ENCODE measurements around the gene SELENOF.
"Not testable (repeated sequence)": the region's sequence is repeated elsewhere in the genome, so short reads cannot be mapped to it uniquely, and the experiment has no call there.

Gene SELENOF

DNA sequence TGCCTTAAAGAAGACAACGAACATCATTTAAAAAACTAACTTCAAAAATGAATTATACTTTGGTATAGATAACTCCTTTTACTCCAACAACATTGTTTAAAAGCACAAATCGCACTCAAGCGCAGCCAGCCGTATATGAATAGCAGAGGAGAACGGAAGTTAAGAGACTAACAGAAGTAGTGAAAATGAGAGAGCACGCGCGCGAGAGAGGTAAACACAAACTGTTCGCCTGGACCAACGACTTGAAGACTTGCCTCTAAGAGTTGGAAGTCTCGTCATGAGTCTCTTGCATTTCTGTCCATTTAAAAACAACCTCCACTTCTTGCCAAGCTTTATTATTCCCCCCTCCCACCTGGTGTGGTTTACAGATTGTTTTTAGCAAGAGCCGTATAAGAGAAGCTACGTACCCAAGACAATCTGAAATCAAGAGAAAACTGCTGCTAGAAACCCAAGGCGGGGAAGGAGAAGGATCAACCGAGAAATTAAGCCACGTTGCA, 479 bp downstream of the SELENOF start:
- TF ChIP-seq CTCF (IDR thresholded peaks at IDR 0.05; ENCODE audit: borderline replicate concordance, insufficient read depth, low read depth, low read length), result no peak
- peak overlapping the region; percentile 93 for H3K4me3 ChIP-seq (ENCODE audit: low read depth, low read length)

DNA sequence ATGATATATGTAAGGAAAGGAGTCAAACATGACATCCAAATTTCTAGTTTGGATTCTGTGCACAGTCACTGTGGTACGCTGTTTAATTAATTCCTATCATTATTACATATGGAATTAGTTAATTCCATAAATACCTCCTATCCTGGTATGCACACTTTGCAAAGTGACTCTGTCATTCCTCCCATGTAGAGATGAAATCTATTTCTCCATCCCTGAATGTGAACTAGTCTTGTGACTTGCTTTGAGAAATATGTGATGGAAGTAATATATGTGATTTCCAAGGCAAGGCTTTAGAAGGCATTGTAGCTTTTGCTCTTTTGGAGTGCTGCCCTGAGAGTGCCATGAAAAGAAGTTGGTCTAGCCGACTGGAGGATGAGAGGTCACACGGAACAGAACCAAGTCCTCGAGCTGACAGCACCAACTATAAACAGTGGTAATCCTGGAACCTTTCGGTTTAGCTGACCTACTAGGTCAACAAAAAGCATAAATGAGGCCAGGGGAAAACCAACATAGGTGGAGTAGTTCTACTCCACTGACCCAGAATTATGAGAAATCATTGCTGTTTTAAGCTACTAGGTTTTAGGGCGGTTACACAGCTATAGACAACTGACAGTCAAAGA, 1.5 kb downstream of the SELENOF start:
- peak overlapping the region; percentile 93 for H3K4me3 ChIP-seq (ENCODE audit: low read depth, low read length)

GRCh38 chr1:86906419-86906818, 7.5 kb downstream of the SELENOF start:
- TF ChIP-seq CTCF (IDR thresholded peaks at IDR 0.05; ENCODE audit: borderline replicate concordance, insufficient read depth, low read depth, low read length), result no peak
- H3K4me3 ChIP-seq (ENCODE audit: low read depth, low read length), result no peak overlapping the region

More for the DNA sequence above, 1.5 kb downstream of the SELENOF start:
- no peak for TF ChIP-seq CTCF (IDR thresholded peaks at IDR 0.05; ENCODE audit: borderline replicate concordance, insufficient read depth, low read depth, low read length)

GRCh38 chr1:86905875-86906274, 8.1 kb downstream of the SELENOF start:
- no peak overlapping the region for H3K4me3 ChIP-seq (ENCODE audit: low read depth, low read length)
- no peak for TF ChIP-seq CTCF (IDR thresholded peaks at IDR 0.05; ENCODE audit: borderline replicate concordance, insufficient read depth, low read depth, low read length)

GRCh38 chr1:86899401-86899800, 14.5 kb downstream of the SELENOF start:
- H3K4me3 ChIP-seq (ENCODE audit: low read depth, low read length), result not testable (repeated sequence)

DNA sequence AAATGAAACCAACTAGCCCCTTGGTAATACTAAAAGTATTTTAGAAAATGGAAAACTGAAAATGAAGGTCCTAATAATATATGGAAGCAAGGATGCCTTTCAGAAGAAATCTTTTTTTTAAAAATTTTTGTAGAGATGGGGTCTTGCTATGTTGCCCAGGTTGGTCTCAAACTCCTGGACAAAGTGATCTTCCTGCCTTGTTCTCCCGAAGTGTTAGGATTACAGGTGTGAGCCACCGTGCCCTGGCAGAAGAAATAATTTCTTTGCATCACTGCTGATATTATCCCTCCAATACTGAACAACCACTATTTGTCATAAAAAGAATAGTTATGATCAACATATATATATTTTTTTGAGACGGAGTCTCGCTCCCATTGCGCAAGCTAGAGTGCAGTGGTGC, 25.6 kb downstream of the SELENOF start:
- H3K4me3 ChIP-seq (ENCODE audit: low read depth, low read length), result no peak overlapping the region
- no peak for TF ChIP-seq CTCF (IDR thresholded peaks at IDR 0.05; ENCODE audit: borderline replicate concordance, insufficient read depth, low read depth, low read length)

DNA sequence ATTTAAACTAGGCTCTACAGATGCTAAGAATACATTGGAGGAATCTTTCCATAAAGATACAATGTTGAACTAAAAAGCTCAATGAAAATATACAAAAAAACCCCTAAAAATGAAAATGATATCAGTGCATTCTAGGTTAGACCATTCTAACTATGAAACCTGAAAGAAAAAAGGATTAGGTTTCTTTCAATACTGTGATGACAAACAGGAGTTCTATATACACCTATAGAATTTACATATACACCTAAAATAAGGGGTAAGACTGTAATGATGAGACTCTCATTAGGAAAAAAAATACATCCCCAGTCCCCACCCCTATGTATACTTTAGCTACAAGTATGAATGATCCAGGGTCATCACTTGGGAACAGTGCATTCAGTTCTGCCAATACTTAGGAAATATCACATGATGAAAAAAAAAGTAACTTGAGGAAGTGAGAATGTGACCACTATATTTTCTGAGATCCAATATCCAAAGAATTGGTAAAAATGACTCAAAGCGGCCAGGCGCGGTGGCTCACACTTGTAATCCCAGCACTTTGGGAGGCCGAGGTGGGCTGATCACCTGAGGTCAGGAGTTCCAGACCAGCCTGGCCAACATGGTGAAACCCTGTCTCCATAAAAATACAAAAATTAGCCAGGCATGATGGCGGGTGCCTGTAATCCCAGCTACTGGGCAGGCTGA, 26.3 kb downstream of the SELENOF start:
- no peak overlapping the region for H3K4me3 ChIP-seq (ENCODE audit: low read depth, low read length)
- no peak for TF ChIP-seq CTCF (IDR thresholded peaks at IDR 0.05; ENCODE audit: borderline replicate concordance, insufficient read depth, low read depth, low read length)

All from GM12875 (cell line).